ENCODE results near the gene AOPEP. TPM values are rescaled to one million over a fixed set of nuclear protein-coding genes. Genes with fewer than 3 reads are reported as not detected.

Gene AOPEP
- total RNA-seq, 1 experiment from 2014 or later: 15.0 TPM

DNA sequence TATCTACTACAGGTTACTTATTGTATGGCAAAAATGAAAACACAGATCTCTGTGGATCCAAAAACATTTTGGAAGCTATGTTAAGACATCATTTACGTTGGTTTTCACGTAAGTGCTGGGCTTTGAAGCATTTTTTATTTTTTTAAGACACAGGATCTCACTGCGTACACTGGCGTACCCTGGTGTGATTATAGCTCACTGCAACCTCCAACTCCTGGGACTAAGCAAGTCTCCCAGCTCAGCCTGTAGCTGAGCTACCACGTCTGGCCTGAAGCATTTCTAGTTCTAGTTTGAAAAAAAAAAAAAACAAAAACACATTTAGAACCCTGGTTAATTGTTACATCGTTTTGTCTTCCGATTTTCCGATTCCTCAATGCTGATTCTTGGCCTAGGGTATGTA, 131.3 kb downstream of the AOPEP start:
- Histone ChIP-seq H3K4ac (ENCODE audit: low read depth, low read length) (no peak overlapping the region), H4K8ac (replicated peaks; ENCODE audit: insufficient read length, low read depth, low read length) (no peak overlapping the region), H3K56ac (ENCODE audit: insufficient read length, low read depth, low read length) (no peak overlapping the region), H2AK5ac (ENCODE audit: insufficient read length, low read length) (no peak overlapping the region), H3K18ac (ENCODE audit: insufficient read length, low read depth, low read length) (no peak overlapping the region), H3K27ac (ENCODE audit: insufficient read length, low read depth, low read length) (no peak overlapping the region), H3K9me3 (ENCODE audit: control insufficient read depth, low read depth, low read length) (no peaks in the 10 kb centered on the region), H3K27me3 (ENCODE audit: insufficient read depth, low read length) (no peaks in the 10 kb centered on the region), H3K79me1 (ENCODE audit: insufficient read depth, low read depth, low read length, poor library complexity, severe bottlenecking) (no peaks in the 10 kb centered on the region), H3K14ac (ENCODE audit: insufficient read depth, low read length) (no peak overlapping the region), H3K4me2 (ENCODE audit: insufficient read depth, insufficient read length, low read length) (no peak overlapping the region), H2AFZ (ENCODE audit: low read length) (no peak overlapping the region), H3K23ac (ENCODE audit: insufficient read length, low read depth, low read length) (no peak overlapping the region), H3K4me1 (ENCODE audit: insufficient read depth, low read length) (no peaks in the 10 kb centered on the region), H2BK120ac (ENCODE audit: low read depth, low read length, poor library complexity, severe bottlenecking) (no peak overlapping the region), H4K91ac (ENCODE audit: insufficient read length, low read depth, low read length) (no peak overlapping the region), H3T11ph (ENCODE audit: low read length) (no peak overlapping the region), H3K79me2 (ENCODE audit: insufficient read depth, low read length) (no peaks in the 10 kb centered on the region), H3K9ac (ENCODE audit: extremely low read depth, insufficient read length, low read length) (no peak overlapping the region), H2BK12ac (ENCODE audit: insufficient read length, low read depth, low read length) (no peak overlapping the region), H4K20me1 (ENCODE audit: control insufficient read depth, insufficient read depth, insufficient read length) (no peaks in the 10 kb centered on the region), H3K23me2 (ENCODE audit: insufficient read length, low read depth, low read length, poor library complexity, severe bottlenecking) (no peaks in the 10 kb centered on the region), H4K5ac (ENCODE audit: insufficient read length, low read depth, low read length) (no peak overlapping the region), H2BK15ac (ENCODE audit: low read depth, low read length) (no peak overlapping the region), H2BK20ac (ENCODE audit: low read depth, low read length, poor library complexity, severe bottlenecking) (no peak overlapping the region), H2BK5ac (ENCODE audit: insufficient read length, low read length) (no peak overlapping the region)
- Mint-ChIP-seq H3K27ac (no peak overlapping the region), H3K9me3 (no peaks in the 10 kb centered on the region), H3K27me3 (ENCODE audit: low read depth) (no peaks in the 10 kb centered on the region), H3K4me3 (no peak overlapping the region), H3K36me3 (ENCODE audit: insufficient read depth in 1 of 3, low read depth in 3 of 3) (peaks cover 0 to 8% (median 5%) of the 10 kb centered on the region in 3 experiments; a peak in 3 of 7 replicates), H3K4me1 (peaks cover 0 to 4% of the 10 kb centered on the region in 2 experiments; a peak in 1 of 4 replicates)
- no CpG with 5 or more reads among the region's 8 CpGs for WGBS (ENCODE audit: extremely low coverage, insufficient read length, low lambda C conversion rate)
- TF ChIP-seq, protein P1, sequence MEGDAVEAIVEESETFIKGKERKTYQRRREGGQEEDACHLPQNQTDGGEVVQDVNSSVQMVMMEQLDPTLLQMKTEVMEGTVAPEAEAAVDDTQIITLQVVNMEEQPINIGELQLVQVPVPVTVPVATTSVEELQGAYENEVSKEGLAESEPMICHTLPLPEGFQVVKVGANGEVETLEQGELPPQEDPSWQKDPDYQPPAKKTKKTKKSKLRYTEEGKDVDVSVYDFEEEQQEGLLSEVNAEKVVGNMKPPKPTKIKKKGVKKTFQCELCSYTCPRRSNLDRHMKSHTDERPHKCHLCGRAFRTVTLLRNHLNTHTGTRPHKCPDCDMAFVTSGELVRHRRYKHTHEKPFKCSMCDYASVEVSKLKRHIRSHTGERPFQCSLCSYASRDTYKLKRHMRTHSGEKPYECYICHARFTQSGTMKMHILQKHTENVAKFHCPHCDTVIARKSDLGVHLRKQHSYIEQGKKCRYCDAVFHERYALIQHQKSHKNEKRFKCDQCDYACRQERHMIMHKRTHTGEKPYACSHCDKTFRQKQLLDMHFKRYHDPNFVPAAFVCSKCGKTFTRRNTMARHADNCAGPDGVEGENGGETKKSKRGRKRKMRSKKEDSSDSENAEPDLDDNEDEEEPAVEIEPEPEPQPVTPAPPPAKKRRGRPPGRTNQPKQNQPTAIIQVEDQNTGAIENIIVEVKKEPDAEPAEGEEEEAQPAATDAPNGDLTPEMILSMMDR (conservative IDR thresholded peaks at IDR 0.05): no peak
- DNase-seq: no peak
